Epithelial cell of esophagus (primary cell): Measurements from ENCODE around the gene TIMM10.

Experiments
- DNase-seq: peaks from one replicate; pipeline ENCODE4 v3.0.0; 2010; ENCODE audit warnings: low read depth
- H3K4me3 ChIP-seq: 2 replicates; pipeline ENCODE4 v1.5.1; 2011; ENCODE audit warnings: mild to moderate bottlenecking, low read length, control low read depth
- TF ChIP-seq, protein P1 (sequence below): IDR thresholded peaks from 2 replicates; pipeline ENCODE4 v1.5.1; 2011; ENCODE audit warnings: low read depth, mild to moderate bottlenecking, low read length, control low read depth, inconsistent platforms; ENCODE audit not compliant: insufficient read depth; ENCODE audit errors: missing control alignments

Gene TIMM10

DNA sequence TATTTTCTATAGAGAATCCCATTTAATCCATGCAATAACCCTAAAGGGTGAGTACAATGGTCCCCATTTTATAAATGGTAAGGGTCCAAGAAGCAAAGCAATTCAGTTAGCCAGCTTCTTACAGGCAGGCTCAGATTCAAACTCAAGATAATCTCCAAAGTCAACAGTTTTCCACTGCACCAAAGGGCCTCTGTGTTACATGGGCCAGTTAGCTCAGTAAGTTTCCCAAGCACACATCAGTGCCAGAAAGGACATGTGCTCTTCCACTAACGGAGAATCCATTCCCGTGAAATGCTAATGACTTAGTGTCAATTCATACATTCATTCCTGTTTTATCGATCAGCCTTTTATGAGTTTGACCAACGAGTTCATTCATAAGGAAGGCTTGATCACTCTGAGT is 26.0 kb downstream of the TIMM10 start:
- TF ChIP-seq, protein P1, sequence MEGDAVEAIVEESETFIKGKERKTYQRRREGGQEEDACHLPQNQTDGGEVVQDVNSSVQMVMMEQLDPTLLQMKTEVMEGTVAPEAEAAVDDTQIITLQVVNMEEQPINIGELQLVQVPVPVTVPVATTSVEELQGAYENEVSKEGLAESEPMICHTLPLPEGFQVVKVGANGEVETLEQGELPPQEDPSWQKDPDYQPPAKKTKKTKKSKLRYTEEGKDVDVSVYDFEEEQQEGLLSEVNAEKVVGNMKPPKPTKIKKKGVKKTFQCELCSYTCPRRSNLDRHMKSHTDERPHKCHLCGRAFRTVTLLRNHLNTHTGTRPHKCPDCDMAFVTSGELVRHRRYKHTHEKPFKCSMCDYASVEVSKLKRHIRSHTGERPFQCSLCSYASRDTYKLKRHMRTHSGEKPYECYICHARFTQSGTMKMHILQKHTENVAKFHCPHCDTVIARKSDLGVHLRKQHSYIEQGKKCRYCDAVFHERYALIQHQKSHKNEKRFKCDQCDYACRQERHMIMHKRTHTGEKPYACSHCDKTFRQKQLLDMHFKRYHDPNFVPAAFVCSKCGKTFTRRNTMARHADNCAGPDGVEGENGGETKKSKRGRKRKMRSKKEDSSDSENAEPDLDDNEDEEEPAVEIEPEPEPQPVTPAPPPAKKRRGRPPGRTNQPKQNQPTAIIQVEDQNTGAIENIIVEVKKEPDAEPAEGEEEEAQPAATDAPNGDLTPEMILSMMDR = no peak
- no peak for DNase-seq
- H3K4me3 ChIP-seq = no peak overlapping the region

GRCh38 chr11:57502870-57503269 is 27.7 kb downstream of the TIMM10 start:
- TF ChIP-seq, protein P1 = no peak

DNA sequence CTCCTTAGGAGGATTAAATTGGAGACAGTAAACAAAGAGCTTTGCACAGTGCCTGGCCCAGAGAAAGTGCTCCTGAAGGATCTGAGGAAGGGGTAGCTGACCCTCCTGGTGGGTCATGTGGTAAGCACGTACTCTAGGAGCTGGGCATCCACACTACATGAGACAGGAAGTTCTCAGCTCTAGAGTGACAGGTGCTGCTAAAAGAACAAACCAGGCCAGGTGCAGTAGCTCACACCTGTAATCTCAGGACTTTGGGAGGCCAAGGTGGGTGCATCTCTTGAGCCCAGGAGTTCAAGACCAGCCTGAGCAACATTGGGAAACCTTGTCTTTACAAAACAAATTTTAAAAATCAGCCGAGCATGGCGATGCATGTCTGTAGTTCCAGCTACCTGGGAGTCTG is 28.2 kb downstream of the TIMM10 start:
- TF ChIP-seq, protein P1 = no peak
- DNase-seq = no peak

More at GRCh38 chr11:57502870-57503269, 27.7 kb downstream of the TIMM10 start:
- no peak overlapping the region for H3K4me3 ChIP-seq
- DNase-seq = no peak

GRCh38 chr11:57501953-57502352 is 28.6 kb downstream of the TIMM10 start:
- TF ChIP-seq, protein P1 = no peak
- DNase-seq = no peak
- H3K4me3 ChIP-seq = no peak overlapping the region

More for the DNA sequence above, 28.2 kb downstream of the TIMM10 start:
- H3K4me3 ChIP-seq = no peak overlapping the region

GRCh38 chr11:57500926-57501325 is 29.6 kb downstream of the TIMM10 start:
- TF ChIP-seq, protein P1 = no peak
- DNase-seq = no peak
- H3K4me3 ChIP-seq = no peak overlapping the region

DNA sequence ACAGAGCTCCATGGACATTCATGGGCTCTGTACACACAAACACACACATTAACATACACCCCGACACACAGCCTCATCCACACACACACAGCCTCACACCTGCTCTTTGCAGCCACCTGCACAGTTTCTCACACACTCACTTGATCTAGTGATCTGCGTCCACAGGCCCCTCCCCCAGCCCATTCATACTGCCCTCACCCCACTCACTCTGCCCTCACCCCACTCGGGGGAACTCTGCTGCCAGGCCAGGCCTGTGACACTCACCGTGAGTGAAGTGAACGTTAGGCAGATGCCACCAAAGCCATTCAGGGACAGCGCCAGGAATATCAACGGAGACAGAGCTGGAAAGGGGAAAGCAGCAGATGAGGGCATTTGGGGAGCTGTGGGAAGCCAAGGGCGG is 30.0 kb downstream of the TIMM10 start:
- TF ChIP-seq, protein P1 = no peak
- DNase-seq = no peak
- no peak overlapping the region for H3K4me3 ChIP-seq

DNA sequence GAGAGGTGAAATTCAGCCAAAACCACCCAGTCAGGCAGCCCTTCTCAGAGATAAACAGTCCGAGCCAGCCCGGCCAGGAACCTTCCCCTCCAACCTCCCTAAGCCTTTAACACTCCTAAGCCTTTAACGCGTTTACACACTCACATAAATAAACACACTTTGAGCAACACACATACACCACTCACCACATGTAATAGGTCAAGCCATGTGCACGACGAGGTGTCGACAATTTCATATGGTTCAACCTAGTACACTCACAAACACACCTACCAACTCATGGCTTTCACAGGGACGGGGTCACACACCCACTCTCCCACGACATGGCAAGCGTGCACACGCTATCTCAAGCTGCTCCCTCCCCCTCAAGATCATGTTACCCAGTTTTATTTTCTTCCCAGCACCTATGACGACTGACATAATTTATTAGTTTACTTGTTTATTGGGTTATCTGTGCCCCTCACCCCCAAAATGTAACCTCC is 30.5 kb downstream of the TIMM10 start:
- no peak for DNase-seq
- TF ChIP-seq, protein P1 = no peak
- peak overlapping the region; percentile 27 for H3K4me3 ChIP-seq
